Measurements from ENCODE around the gene SLC22A3. TPM values are rescaled to one million over a fixed set of nuclear protein-coding genes. Genes with fewer than 3 reads are reported as not detected.

The SLC22A3 gene
- total RNA-seq, 1 experiment from 2014 or later, result 0.07 TPM

GRCh38 chr6:160500639-160501038 is 152.5 kb downstream of the SLC22A3 start:
- CTCF ChIA-PET, result no interaction called here

More at GRCh38 chr6:160500639-160501038, 152.5 kb downstream of the SLC22A3 start:
- peaks cover 14% of the 10 kb centered on the region; the same call in 1 of the 2 replicates for H3K27me3 ChIP-seq (ENCODE audit: insufficient read depth, low read length)
- ChIA-PET RAD21 (ENCODE audit: low non-redundant PET in 1 of 2, low total read pairs in 2 of 2, uncharacterized antibody in 2 of 2, unreplicated experiment in 2 of 2) (no interaction called here), POLR2A (no interaction called here)
- H3K36me3 ChIP-seq (ENCODE audit: control insufficient read depth in 1 of 2, insufficient read depth in 2 of 2, low read length in 2 of 2), result no peaks in the 10 kb centered on the region
- DNase-seq (ENCODE audit: low read depth, low spot score), result no peak
- no peak overlapping the region for H3K4me2 ChIP-seq (ENCODE audit: low read length)
- no TSS peak for BruUV-seq (replicated peaks)
- no peaks in the 10 kb centered on the region for H3K9me3 ChIP-seq (ENCODE audit: control insufficient read depth in 1 of 2, insufficient read depth in 1 of 2, low read depth in 1 of 2, low read length in 2 of 2)
- intact Hi-C loops (cut with micrococcal nuclease), result no loop called here
- H3K9me2 ChIP-seq (ENCODE audit: insufficient read depth), result no peaks in the 10 kb centered on the region
- H3K27ac ChIP-seq (ENCODE audit: low read depth, low read length), result no peak overlapping the region
- no peak for TF ChIP-seq POLR2A (IDR thresholded peaks at IDR 0.05; ENCODE audit: borderline replicate concordance, extremely low read depth, insufficient read depth, insufficient read length)
- TF ChIP-seq SIN3A (IDR thresholded peaks at IDR 0.05; ENCODE audit: low read depth), result no peak
- TF ChIP-seq, protein P1, sequence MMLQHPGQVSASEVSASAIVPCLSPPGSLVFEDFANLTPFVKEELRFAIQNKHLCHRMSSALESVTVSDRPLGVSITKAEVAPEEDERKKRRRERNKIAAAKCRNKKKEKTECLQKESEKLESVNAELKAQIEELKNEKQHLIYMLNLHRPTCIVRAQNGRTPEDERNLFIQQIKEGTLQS (IDR thresholded peaks at IDR 0.05), result no peak
- TF ChIP-seq REST (IDR thresholded peaks at IDR 0.05; ENCODE audit: low read depth), result no peak
- TF ChIP-seq, protein P2, sequence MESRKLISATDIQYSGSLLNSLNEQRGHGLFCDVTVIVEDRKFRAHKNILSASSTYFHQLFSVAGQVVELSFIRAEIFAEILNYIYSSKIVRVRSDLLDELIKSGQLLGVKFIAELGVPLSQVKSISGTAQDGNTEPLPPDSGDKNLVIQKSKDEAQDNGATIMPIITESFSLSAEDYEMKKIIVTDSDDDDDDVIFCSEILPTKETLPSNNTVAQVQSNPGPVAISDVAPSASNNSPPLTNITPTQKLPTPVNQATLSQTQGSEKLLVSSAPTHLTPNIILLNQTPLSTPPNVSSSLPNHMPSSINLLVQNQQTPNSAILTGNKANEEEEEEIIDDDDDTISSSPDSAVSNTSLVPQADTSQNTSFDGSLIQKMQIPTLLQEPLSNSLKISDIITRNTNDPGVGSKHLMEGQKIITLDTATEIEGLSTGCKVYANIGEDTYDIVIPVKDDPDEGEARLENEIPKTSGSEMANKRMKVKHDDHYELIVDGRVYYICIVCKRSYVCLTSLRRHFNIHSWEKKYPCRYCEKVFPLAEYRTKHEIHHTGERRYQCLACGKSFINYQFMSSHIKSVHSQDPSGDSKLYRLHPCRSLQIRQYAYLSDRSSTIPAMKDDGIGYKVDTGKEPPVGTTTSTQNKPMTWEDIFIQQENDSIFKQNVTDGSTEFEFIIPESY (IDR thresholded peaks at IDR 0.05; ENCODE audit: extremely low read depth, insufficient replicate concordance, low read length), result no peak
- no peak for TF ChIP-seq SRF (IDR thresholded peaks at IDR 0.05; ENCODE audit: low read depth)
- no peak for TF ChIP-seq TCF7L2 (IDR thresholded peaks at IDR 0.05; ENCODE audit: borderline replicate concordance, extremely low read depth, insufficient read depth, insufficient read length)
- no peak for TF ChIP-seq ZFX (IDR thresholded peaks at IDR 0.05)
- no peaks in the 10 kb centered on the region for H3K79me2 ChIP-seq (ENCODE audit: insufficient read depth, low read length)
- no peak overlapping the region for H3K4me3 ChIP-seq (replicated peaks in 1 of 2; ENCODE audit: low read depth in 1 of 2, low read length in 2 of 2)
- no peak overlapping the region for H2AFZ ChIP-seq (ENCODE audit: low read depth, low read length, poor library complexity, severe bottlenecking)
- H3K4me1 ChIP-seq (ENCODE audit: control insufficient read depth in 1 of 2, insufficient read depth in 2 of 2, low read length in 2 of 2), result no peaks in the 10 kb centered on the region
- H4K20me1 ChIP-seq (ENCODE audit: insufficient read depth), result no peaks in the 10 kb centered on the region
- H3K9ac ChIP-seq (ENCODE audit: low read length), result no peak overlapping the region
- ATAC-seq, result no peak

Other genes starting within 250 kb of the SLC22A3 start
- 0.86 TPM for gene SLC22A1, start 226.6 kb upstream of the SLC22A3 start, total RNA-seq (2021; ENCODE audit: unreplicated experiment)
- not detected for gene SLC22A2, start 89.6 kb upstream of the SLC22A3 start, total RNA-seq (2021; ENCODE audit: unreplicated experiment)